ENCODE data around the gene KCNG2.

Gene KCNG2

DNA sequence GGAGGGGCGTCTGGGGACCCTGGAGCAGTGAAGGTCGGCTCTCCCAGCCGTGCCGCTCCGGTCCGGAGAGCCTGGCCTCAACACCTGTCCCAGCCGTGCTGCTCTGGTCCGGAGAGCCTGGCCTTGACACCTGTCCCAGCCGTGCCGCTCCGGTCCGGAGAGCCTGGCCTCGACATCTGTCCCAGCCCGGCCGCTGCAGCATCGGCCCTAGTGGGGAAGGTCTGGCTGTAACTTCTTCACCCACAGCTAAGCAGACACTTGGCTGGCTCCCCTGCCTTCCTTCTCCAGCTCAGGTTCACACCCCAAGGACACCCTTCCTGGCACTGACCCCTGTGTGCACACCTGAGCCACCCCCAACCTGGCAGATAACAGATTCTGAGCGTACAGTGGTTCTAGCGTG, 4.6 kb downstream of the KCNG2 start:
- peaks cover 30% of the 10 kb centered on the region for H3K27me3 ChIP-seq (ENCODE audit: control insufficient read depth, insufficient read depth, low read length)
- H3K27ac ChIP-seq (ENCODE audit: low read depth, low read length) = no peak overlapping the region
- H3K36me3 ChIP-seq (ENCODE audit: control insufficient read depth, insufficient read depth, low read length) = no peaks in the 10 kb centered on the region
- no peak overlapping the region for H3K9ac ChIP-seq (ENCODE audit: low read depth, low read length)
- no peaks in the 10 kb centered on the region for H3K9me3 ChIP-seq (ENCODE audit: control insufficient read depth, insufficient read depth, low read length)
- no peak overlapping the region for H3K4me3 ChIP-seq (ENCODE audit: low read depth, low read length)
- H3K4me1 ChIP-seq (ENCODE audit: control insufficient read depth, insufficient read depth, low read length) = peaks cover 3% of the 10 kb centered on the region; the same call in 1 of the 2 replicates

DNA sequence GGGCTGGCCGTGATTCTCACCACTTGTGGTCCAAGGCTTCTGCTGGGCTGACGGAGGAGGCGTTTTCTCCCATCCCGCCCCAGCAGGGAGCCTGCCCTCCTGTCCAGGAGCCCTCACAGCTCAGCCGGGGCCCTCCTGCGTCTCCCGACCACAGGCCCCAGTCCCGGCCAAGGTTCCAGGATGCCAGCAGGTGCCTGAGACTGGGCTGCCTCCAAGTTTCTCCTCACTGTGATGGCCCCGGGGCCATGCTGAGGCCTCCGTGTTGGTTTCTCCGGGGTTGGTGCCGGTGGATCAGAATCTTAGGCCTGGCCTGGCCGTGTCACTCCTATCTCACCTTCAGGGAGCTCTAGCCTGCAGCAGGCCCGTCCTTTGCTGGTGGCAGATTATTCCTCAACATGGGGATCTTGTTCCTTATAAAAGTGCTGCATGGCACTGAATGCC, 5.9 kb downstream of the KCNG2 start:
- no peaks in the 10 kb centered on the region for H3K9me3 ChIP-seq (ENCODE audit: control insufficient read depth, insufficient read depth, low read length)
- no peak overlapping the region for H3K27ac ChIP-seq (ENCODE audit: low read depth, low read length)
- no peak overlapping the region for H3K9ac ChIP-seq (ENCODE audit: low read depth, low read length)
- H3K27me3 ChIP-seq (ENCODE audit: control insufficient read depth, insufficient read depth, low read length) = peaks cover 19% of the 10 kb centered on the region
- H3K4me3 ChIP-seq (ENCODE audit: low read depth, low read length) = no peak overlapping the region
- peaks cover 3% of the 10 kb centered on the region; the same call in 1 of the 2 replicates for H3K4me1 ChIP-seq (ENCODE audit: control insufficient read depth, insufficient read depth, low read length)
- H3K36me3 ChIP-seq (ENCODE audit: control insufficient read depth, insufficient read depth, low read length) = no peaks in the 10 kb centered on the region

GRCh38 chr18:79804130-79804787, 6.5 kb downstream of the KCNG2 start:
- no peak overlapping the region for H3K4me3 ChIP-seq (ENCODE audit: low read depth, low read length)
- H3K27ac ChIP-seq (ENCODE audit: low read depth, low read length) = no peak overlapping the region
- H3K4me1 ChIP-seq (ENCODE audit: control insufficient read depth, insufficient read depth, low read length) = 0 out of 2 replicates have a peak, but pooled peaks cover under 1% of the 10 kb centered on the region
- peaks cover 12% of the 10 kb centered on the region for H3K27me3 ChIP-seq (ENCODE audit: control insufficient read depth, insufficient read depth, low read length)
- no peaks in the 10 kb centered on the region for H3K9me3 ChIP-seq (ENCODE audit: control insufficient read depth, insufficient read depth, low read length)
- H3K9ac ChIP-seq (ENCODE audit: low read depth, low read length) = no peak overlapping the region
- H3K36me3 ChIP-seq (ENCODE audit: control insufficient read depth, insufficient read depth, low read length) = no peaks in the 10 kb centered on the region

GRCh38 chr18:79805211-79805887, 7.6 kb downstream of the KCNG2 start:
- no peak overlapping the region for H3K4me3 ChIP-seq (ENCODE audit: low read depth, low read length)
- H3K27me3 ChIP-seq (ENCODE audit: control insufficient read depth, insufficient read depth, low read length) = peaks cover 2% of the 10 kb centered on the region
- no peak overlapping the region for H3K27ac ChIP-seq (ENCODE audit: low read depth, low read length)
- H3K9ac ChIP-seq (ENCODE audit: low read depth, low read length) = no peak overlapping the region
- no peaks in the 10 kb centered on the region for H3K4me1 ChIP-seq (ENCODE audit: control insufficient read depth, insufficient read depth, low read length)
- no peaks in the 10 kb centered on the region for H3K9me3 ChIP-seq (ENCODE audit: control insufficient read depth, insufficient read depth, low read length)
- no peaks in the 10 kb centered on the region for H3K36me3 ChIP-seq (ENCODE audit: control insufficient read depth, insufficient read depth, low read length)

DNA sequence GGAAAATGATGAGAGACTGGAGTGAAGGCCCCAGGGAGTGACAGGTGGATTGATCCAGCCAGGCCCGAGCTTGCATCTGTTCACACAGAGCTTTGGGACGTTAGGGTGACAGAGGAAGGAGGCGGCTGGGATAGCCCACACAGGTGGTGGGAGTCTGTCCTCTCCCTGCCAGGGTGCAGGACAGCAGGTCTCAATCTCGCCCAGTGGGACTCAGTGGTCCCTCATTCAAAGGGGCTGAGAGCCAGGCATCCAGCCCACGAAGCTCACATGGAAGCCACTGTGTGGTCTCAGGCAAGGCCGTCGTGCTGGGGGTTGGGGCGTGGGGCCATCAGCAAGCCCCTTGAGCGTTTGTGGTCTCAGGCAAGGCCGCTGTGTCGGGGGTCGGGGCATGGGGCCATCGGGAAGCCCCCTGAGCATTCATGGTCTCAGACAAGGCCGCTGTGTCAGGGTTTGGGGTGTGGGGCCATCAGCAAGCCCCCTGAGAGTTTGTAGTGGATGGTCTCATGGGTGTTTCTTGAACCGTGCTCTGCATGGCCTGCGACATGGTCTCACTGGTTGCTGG, 8.3 kb downstream of the KCNG2 start:
- no peak overlapping the region for H3K9ac ChIP-seq (ENCODE audit: low read depth, low read length)
- H3K27me3 ChIP-seq (ENCODE audit: control insufficient read depth, insufficient read depth, low read length) = no peaks in the 10 kb centered on the region
- no peak overlapping the region for H3K4me3 ChIP-seq (ENCODE audit: low read depth, low read length)
- no peak overlapping the region for H3K27ac ChIP-seq (ENCODE audit: low read depth, low read length)
- no peaks in the 10 kb centered on the region for H3K9me3 ChIP-seq (ENCODE audit: control insufficient read depth, insufficient read depth, low read length)
- H3K36me3 ChIP-seq (ENCODE audit: control insufficient read depth, insufficient read depth, low read length) = no peaks in the 10 kb centered on the region
- H3K4me1 ChIP-seq (ENCODE audit: control insufficient read depth, insufficient read depth, low read length) = no peaks in the 10 kb centered on the region

- H3K9me3 ChIP-seq (ENCODE audit: control insufficient read depth, insufficient read depth, low read length) = no peaks in the 10 kb centered on the region
- no peak overlapping the region for H3K27ac ChIP-seq (ENCODE audit: low read depth, low read length)
- no peak overlapping the region for H3K9ac ChIP-seq (ENCODE audit: low read depth, low read length)
- no peaks in the 10 kb centered on the region for H3K36me3 ChIP-seq (ENCODE audit: control insufficient read depth, insufficient read depth, low read length)
- H3K4me1 ChIP-seq (ENCODE audit: control insufficient read depth, insufficient read depth, low read length) = no peaks in the 10 kb centered on the region
- no peaks in the 10 kb centered on the region for H3K27me3 ChIP-seq (ENCODE audit: control insufficient read depth, insufficient read depth, low read length)
- H3K4me3 ChIP-seq (ENCODE audit: low read depth, low read length) = no peak overlapping the region
Observed at GRCh38 chr18:79806976-79807841, 9.5 kb downstream of the KCNG2 start.

- Histone ChIP-seq H3K4me1 (ENCODE audit: control insufficient read depth, insufficient read depth, low read length) (no peaks in the 10 kb centered on the region), H3K9me3 (ENCODE audit: control insufficient read depth, insufficient read depth, low read length) (no peaks in the 10 kb centered on the region), H3K9ac (ENCODE audit: low read depth, low read length) (no peak overlapping the region)
Observed at GRCh38 chr18:79809482-79810192, 11.9 kb downstream of the KCNG2 start.

DNA sequence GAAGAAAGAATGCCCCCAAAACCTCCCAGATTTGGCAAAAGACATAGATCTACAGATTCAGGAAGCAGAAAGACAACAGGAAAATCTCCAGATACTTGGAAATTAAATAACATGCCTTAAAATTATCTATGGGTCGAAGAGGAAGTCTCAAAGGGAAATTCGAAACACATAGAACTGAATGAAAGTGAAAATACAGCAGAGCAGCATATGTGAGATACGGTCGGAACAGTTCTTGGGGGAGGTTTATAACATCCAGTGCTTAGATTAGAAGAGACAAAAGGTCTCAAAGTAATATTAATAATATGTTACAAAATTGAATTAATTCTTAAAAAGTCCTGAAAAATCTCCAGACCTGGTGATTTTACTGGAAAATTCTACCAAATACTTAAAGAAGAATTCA, 14.3 kb downstream of the KCNG2 start:
- H3K27ac ChIP-seq (ENCODE audit: low read depth, low read length) = no peak overlapping the region
- H3K4me1 ChIP-seq (ENCODE audit: control insufficient read depth, insufficient read depth, low read length) = no peaks in the 10 kb centered on the region
- no peak overlapping the region for H3K4me3 ChIP-seq (ENCODE audit: low read depth, low read length)
- H3K27me3 ChIP-seq (ENCODE audit: control insufficient read depth, insufficient read depth, low read length) = no peaks in the 10 kb centered on the region
- H3K9ac ChIP-seq (ENCODE audit: low read depth, low read length) = no peak overlapping the region
- H3K9me3 ChIP-seq (ENCODE audit: control insufficient read depth, insufficient read depth, low read length) = no peaks in the 10 kb centered on the region
- no peaks in the 10 kb centered on the region for H3K36me3 ChIP-seq (ENCODE audit: control insufficient read depth, insufficient read depth, low read length)

More at GRCh38 chr18:79809482-79810192, 11.9 kb downstream of the KCNG2 start:
- no peak overlapping the region for H3K27ac ChIP-seq (ENCODE audit: low read depth, low read length)
- no peaks in the 10 kb centered on the region for H3K36me3 ChIP-seq (ENCODE audit: control insufficient read depth, insufficient read depth, low read length)
- H3K27me3 ChIP-seq (ENCODE audit: control insufficient read depth, insufficient read depth, low read length) = no peaks in the 10 kb centered on the region
- H3K4me3 ChIP-seq (ENCODE audit: low read depth, low read length) = no peak overlapping the region

DNA sequence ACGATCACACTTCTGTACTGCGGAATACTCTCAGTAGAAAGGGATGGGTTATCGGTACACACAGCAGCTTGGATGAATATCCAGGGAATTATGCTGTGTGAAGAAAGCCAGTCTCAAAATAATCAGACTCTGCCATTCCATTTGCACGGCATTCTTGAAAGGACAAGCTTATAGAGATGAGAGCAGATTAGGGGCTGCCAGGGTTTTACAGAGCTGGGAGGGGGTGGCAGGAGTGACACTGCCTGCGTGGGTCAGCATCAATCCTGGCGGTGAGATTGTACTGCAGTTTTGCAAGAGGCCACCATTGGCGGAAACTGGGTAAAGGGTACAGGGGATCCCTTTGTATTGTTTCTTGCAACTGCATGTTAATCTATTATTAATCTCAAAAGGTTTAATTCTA, 16.6 kb downstream of the KCNG2 start:
- H3K27ac ChIP-seq (ENCODE audit: low read depth, low read length) = no peak overlapping the region
- H3K4me1 ChIP-seq (ENCODE audit: control insufficient read depth, insufficient read depth, low read length) = no peaks in the 10 kb centered on the region
- H3K27me3 ChIP-seq (ENCODE audit: control insufficient read depth, insufficient read depth, low read length) = no peaks in the 10 kb centered on the region
- H3K9me3 ChIP-seq (ENCODE audit: control insufficient read depth, insufficient read depth, low read length) = no peaks in the 10 kb centered on the region
- no peaks in the 10 kb centered on the region for H3K36me3 ChIP-seq (ENCODE audit: control insufficient read depth, insufficient read depth, low read length)
- H3K9ac ChIP-seq (ENCODE audit: low read depth, low read length) = no peak overlapping the region
- H3K4me3 ChIP-seq (ENCODE audit: low read depth, low read length) = no peak overlapping the region

DNA sequence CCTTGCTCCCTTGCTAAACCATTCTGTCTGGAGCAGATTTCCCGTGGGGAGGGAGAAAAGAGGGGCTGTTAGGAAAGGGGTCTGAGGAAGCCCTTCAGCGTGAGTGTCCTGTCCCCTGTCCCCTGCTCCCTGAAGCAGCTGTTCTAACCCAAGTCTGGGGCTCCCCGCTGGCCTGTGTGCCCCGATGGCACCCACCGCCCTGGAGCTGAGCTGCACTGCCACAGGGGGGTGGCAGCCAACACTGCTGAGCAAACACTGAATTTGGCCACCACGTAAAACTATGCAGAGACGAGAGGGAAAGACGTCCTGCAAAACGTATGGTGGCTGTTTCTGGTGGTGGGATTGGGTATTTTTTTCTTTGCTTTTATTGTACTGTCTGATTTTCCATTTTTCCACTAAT, 17.9 kb downstream of the KCNG2 start:
- H3K4me1 ChIP-seq (ENCODE audit: control insufficient read depth, insufficient read depth, low read length) = no peaks in the 10 kb centered on the region
- no peak overlapping the region for H3K4me3 ChIP-seq (ENCODE audit: low read depth, low read length)
- H3K9ac ChIP-seq (ENCODE audit: low read depth, low read length) = no peak overlapping the region
- H3K9me3 ChIP-seq (ENCODE audit: control insufficient read depth, insufficient read depth, low read length) = no peaks in the 10 kb centered on the region
- H3K36me3 ChIP-seq (ENCODE audit: control insufficient read depth, insufficient read depth, low read length) = no peaks in the 10 kb centered on the region
- H3K27me3 ChIP-seq (ENCODE audit: control insufficient read depth, insufficient read depth, low read length) = no peaks in the 10 kb centered on the region
- no peak overlapping the region for H3K27ac ChIP-seq (ENCODE audit: low read depth, low read length)

Measured in HUES48 (cell line).